Stimulated activated CD4-positive, alpha-beta T cell treated with anti-CD3 and anti-CD28 coated beads, TNF-alpha, amount 100 ng/mL, for 1 hour (primary cell): ENCODE measurements around the gene KCNK17.

Experiments
- DNase-seq, 3 donors: peaks; one replicate each; pipeline ENCODE4 v3.0.0-alpha.2; 2020; ENCODE audit warnings: low read depth in 3 of 3, low spot score in 1 of 3

The KCNK17 gene

GRCh38 chr6:39314273-39314795 lies at the start of gene KCNK17:
KCNK17 (minus strand) TSS chr6:39314419; CDS start chr6:39314320, 99 bp downstream.
- DNase-seq = no peak

- DNase-seq = no peak
Observed at GRCh38 chr6:39363280-39363679, 49.1 kb upstream of the KCNK17 start.

GRCh38 chr6:39362487-39362865 lies 48.3 kb upstream of the KCNK17 start:
- no peak for DNase-seq

GRCh38 chr6:39361657-39362486 lies 47.7 kb upstream of the KCNK17 start:
- DNase-seq = peak in 1 of 3 donors; percentile 30

GRCh38 chr6:39360378-39360777 lies 46.2 kb upstream of the KCNK17 start:
- DNase-seq = no peak

- no peak for DNase-seq
Observed at GRCh38 chr6:39357998-39358686, 43.9 kb upstream of the KCNK17 start.

- no peak for DNase-seq
Observed at GRCh38 chr6:39353698-39354315, 39.6 kb upstream of the KCNK17 start.

GRCh38 chr6:39350723-39351505 lies 36.7 kb upstream of the KCNK17 start:
- DNase-seq = no peak

GRCh38 chr6:39348740-39349139 lies 34.5 kb upstream of the KCNK17 start:
- no peak for DNase-seq

GRCh38 chr6:39347906-39348585 lies 33.8 kb upstream of the KCNK17 start:
- DNase-seq = peak in 2 of 3 donors; percentile 9 to 46

- DNase-seq = no peak
Observed at GRCh38 chr6:39347206-39347605, 33.0 kb upstream of the KCNK17 start.

GRCh38 chr6:39344821-39345280 lies 30.6 kb upstream of the KCNK17 start:
- no peak for DNase-seq

GRCh38 chr6:39343396-39343870 lies 29.2 kb upstream of the KCNK17 start:
- no peak for DNase-seq

GRCh38 chr6:39342692-39343395 lies 28.6 kb upstream of the KCNK17 start:
- DNase-seq = no peak

- no peak for DNase-seq
Observed at GRCh38 chr6:39341937-39342336, 27.7 kb upstream of the KCNK17 start.

- DNase-seq = no peak
Observed at GRCh38 chr6:39341352-39341751, 27.1 kb upstream of the KCNK17 start.

- DNase-seq = no peak
Observed at GRCh38 chr6:39339868-39340550, 25.8 kb upstream of the KCNK17 start.

- DNase-seq = no peak
Observed at GRCh38 chr6:39339096-39339867, 25.1 kb upstream of the KCNK17 start.
